GM12891 (cell line): ENCODE measurements around the gene INHA.

Experiments used
- DNase-seq: peaks from one replicate; pipeline ENCODE4 v3.0.0; 2011; ENCODE audit warnings: low spot score; ENCODE audit not compliant: insufficient read length
- FAIRE-seq: peaks from 2 replicates; lab custom pipeline; 2011; peaks lifted over from hg19 to GRCh38; lab: Jason Lieb, UNC
- PAX5 ChIP-seq: IDR thresholded peaks from 2 replicates; pipeline ENCODE4 v1.6.1; 2011; ENCODE audit warnings: low read length, moderate library complexity, mild to moderate bottlenecking; ENCODE audit not compliant: insufficient read depth, severe bottlenecking
- POLR2A ChIP-seq: IDR thresholded peaks from 2 replicates; pipeline ENCODE4 v1.6.1; 2011; ENCODE audit warnings: low read depth, low read length, control low read depth
- POLR2AphosphoS5 ChIP-seq: IDR thresholded peaks from 2 replicates; pipeline ENCODE4 v1.6.1; 2011; ENCODE audit warnings: low read depth, low read length, control low read depth
- POU2F2 ChIP-seq: IDR thresholded peaks from 2 replicates; pipeline ENCODE4 v1.6.1; 2011; ENCODE audit warnings: low read depth, mild to moderate bottlenecking, control low read depth, low read length, moderate library complexity
- SPI1 ChIP-seq: IDR thresholded peaks from 2 replicates; pipeline ENCODE4 v1.6.1; 2011; ENCODE audit warnings: low read depth, low read length, control low read depth
- TAF1 ChIP-seq: IDR thresholded peaks from 2 replicates; pipeline ENCODE4 v1.6.1; 2011; ENCODE audit warnings: low read depth, low read length, control low read depth

INHA gene

DNA sequence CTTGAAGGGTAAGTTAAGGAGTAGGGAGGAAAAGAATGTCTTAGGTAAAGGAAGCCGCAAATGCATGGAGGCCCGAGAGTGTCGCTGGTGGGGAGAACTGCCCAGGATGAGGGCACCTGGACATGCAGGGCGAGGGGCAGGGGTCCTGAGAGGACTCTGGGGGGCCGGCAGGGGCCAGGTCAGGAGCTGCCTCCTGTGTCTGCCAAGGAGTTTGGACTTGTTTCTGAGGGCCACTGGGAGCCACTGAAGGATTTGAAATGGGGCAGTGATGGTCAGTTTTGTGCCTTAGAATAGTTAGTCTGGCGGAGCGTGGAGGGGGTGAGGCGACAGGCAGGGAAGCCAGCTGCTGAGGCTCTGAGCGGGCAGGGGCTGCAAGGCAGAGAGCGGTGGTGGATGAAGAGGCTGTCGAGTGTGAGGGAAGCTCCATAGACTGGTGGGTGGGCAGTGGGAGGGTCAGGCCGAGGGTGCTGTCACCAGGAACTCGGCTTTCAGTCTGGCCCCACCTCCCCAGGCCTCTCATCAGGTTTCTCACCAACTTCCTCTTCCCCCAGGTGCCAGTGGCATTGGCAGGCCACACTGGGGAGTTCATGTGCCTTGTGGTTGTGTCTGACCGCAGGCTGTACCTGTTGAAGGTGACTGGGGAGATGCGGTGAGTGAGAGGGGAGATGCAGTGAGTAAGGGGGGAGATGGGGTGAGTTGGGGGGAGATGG is 40.6 kb downstream of the INHA start:
- no peak for DNase-seq
- FAIRE-seq = peak; percentile 66

GRCh38 chr2:219613461-219614070 is 41.5 kb downstream of the INHA start:
- FAIRE-seq = no peak
- no peak for TF ChIP-seq PAX5
- no peak for TF ChIP-seq POU2F2
- no peak for TF ChIP-seq POLR2AphosphoS5
- no peak for TF ChIP-seq TAF1
- TF ChIP-seq SPI1 = no peak
- TF ChIP-seq POLR2A = no peak

More for the DNA sequence above, 40.6 kb downstream of the INHA start:
- TF ChIP-seq POU2F2 (no peak), SPI1 (no peak), POLR2A (no peak)

GRCh38 chr2:219614076-219614860 is 42.2 kb downstream of the INHA start:
- FAIRE-seq (no peak), DNase-seq (no peak)
- TF ChIP-seq POLR2A (no peak), SPI1 (no peak), POU2F2 (no peak), TAF1 (no peak), POLR2AphosphoS5 (no peak), PAX5 (no peak)

More at GRCh38 chr2:219613461-219614070, 41.5 kb downstream of the INHA start:
- DNase-seq = no peak

GRCh38 chr2:219615036-219615435 is 42.9 kb downstream of the INHA start:
- no peak for DNase-seq

DNA sequence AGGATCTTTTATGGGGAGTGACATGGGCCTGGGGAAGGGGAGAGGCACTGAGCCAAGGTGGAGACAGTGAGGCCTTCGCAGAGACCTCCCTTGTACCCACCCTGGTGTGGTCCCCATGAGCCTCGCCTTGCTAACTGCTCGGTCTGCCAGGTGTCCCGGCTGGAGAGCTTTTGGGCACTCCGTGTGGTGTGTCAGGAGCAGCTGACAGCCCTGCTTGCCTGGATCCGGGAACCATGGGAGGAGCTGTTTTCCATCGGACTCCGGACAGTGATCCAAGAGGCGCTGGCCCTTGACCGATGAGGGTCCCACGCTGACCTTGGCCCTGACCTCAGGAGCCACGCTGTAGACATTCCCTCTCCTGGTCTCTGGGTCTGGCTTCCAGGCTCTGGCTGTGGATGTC is 43.8 kb downstream of the INHA start:
- FAIRE-seq (no peak), DNase-seq (no peak)
- TF ChIP-seq POLR2AphosphoS5 = no peak

More at GRCh38 chr2:219615036-219615435, 42.9 kb downstream of the INHA start:
- TF ChIP-seq PAX5 (no peak), POLR2AphosphoS5 (no peak), POU2F2 (no peak), POLR2A (no peak), SPI1 (no peak), TAF1 (no peak)
- no peak for FAIRE-seq

GRCh38 chr2:219616550-219616949 is 44.4 kb downstream of the INHA start:
- no peak for FAIRE-seq
- TF ChIP-seq TAF1 = no peak
- TF ChIP-seq POLR2A = no peak
- no peak for TF ChIP-seq PAX5
- no peak for TF ChIP-seq POLR2AphosphoS5
- DNase-seq = no peak

GRCh38 chr2:219618733-219619122 is 46.6 kb downstream of the INHA start:
- FAIRE-seq (no peak), DNase-seq (no peak)
- TF ChIP-seq POLR2AphosphoS5 = no peak
- TF ChIP-seq POU2F2 = no peak
- TF ChIP-seq PAX5 = no peak
- TF ChIP-seq SPI1 = no peak
- no peak for TF ChIP-seq TAF1
- TF ChIP-seq POLR2A = no peak

DNA sequence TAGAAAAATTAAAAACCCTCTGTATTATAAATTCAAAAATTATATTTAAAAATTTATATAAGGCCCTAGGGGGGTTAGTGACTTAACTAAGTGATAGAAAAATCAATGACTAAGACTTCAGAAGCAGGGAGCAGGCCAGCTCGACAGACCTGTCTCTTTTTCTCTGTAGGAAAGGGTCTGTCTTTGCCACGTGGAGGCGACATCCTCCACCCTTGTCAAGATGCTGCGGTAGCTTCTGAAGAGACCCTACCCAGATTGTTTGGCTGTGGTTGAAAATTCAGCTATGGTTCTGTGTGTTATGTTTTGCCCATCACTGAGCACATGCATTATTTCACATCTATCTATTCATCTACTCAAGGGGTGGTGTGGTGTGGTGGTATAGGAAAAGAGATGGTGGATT is 47.1 kb downstream of the INHA start:
- FAIRE-seq = no peak

DNA sequence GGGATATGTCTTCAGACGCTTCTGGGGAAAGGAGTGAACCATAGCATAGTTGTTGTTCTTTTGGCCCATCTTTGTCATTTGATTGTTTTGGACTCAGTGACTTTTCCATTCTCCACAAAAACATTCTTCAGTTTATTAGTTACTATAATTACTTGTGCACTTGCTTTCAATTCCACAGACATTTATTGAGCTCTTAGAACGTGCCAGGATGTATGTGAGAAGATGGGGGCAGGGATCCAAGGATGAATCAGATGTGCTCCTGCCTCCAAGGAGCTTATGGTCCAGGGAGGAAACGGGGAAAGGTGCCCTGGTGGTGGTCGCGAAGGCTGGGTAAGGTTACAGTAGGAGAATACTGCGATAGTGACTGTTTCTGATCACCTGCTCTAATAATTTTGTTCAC is 48.4 kb downstream of the INHA start:
- no peak for TF ChIP-seq TAF1
- no peak for TF ChIP-seq POU2F2
- no peak for TF ChIP-seq POLR2A
- no peak for TF ChIP-seq SPI1
- no peak for TF ChIP-seq POLR2AphosphoS5
- TF ChIP-seq PAX5 = no peak
- FAIRE-seq (no peak), DNase-seq (no peak)

More for the DNA sequence above, 47.1 kb downstream of the INHA start:
- no peak for DNase-seq
- TF ChIP-seq POLR2A (no peak), POU2F2 (no peak), TAF1 (no peak), SPI1 (no peak), POLR2AphosphoS5 (no peak), PAX5 (no peak)

DNA sequence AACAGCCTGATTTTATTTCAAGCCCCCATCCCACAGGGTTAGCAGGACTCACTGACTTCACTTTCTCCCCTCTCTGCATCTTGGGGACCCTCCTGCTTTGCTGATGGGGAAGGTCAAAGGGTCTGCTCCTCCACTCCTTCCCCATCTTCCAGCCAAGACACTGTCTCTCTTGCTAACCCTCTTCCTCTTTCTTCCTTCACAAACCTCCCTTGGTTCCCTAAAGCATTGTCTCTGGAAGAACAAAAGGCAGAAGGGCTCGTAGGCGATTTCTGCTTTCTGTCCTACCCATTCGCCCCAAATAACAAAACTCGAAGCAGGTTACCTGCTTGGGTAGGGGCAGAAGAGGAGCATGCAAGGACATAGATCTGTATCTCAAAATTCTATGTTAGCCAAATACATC is 49.8 kb downstream of the INHA start:
- DNase-seq (no peak), FAIRE-seq (no peak)
- TF ChIP-seq POLR2A (no peak), POLR2AphosphoS5 (no peak), PAX5 (no peak), POU2F2 (no peak), TAF1 (no peak), SPI1 (no peak)
